DOHH2 (cell line): ENCODE results near the gene FAM210A.

Experiments used
- H3F3A ChIP-seq: fragments of 200-600 bp; sonication (generic), shearing (Covaris generic); 2 replicates; pipeline ENCODE4 v1.6.0; 2016; ENCODE audit warnings: antibody characterized with exemption, mild to moderate bottlenecking; ENCODE audit not compliant: control insufficient read depth, insufficient read depth
- H3K27ac ChIP-seq: fragments of 200-600 bp; sonication (generic); 2 replicates; pipeline ENCODE4 v1.5.1; 2014; ENCODE audit warnings: low read depth, mild to moderate bottlenecking, low read length, moderate library complexity
- H3K27me3 ChIP-seq: fragments of 200-600 bp; sonication (generic); 2 replicates; pipeline ENCODE4 v1.6.1; 2014; ENCODE audit warnings: mild to moderate bottlenecking, low read length, mixed read lengths; ENCODE audit not compliant: control insufficient read depth
- H3K36me3 ChIP-seq: fragments of 200-600 bp; sonication (generic); 2 replicates; pipeline ENCODE4 v1.6.1; 2014; ENCODE audit warnings: mild to moderate bottlenecking, low read length, moderate library complexity, mixed read lengths; ENCODE audit not compliant: control insufficient read depth
- H3K4me1 ChIP-seq: fragments of 200-600 bp; sonication (generic); 2 replicates; pipeline ENCODE4 v1.6.1; 2014; ENCODE audit warnings: mild to moderate bottlenecking, low read length, mixed read lengths; ENCODE audit not compliant: control insufficient read depth
- H3K4me2 ChIP-seq: fragments of 200-600 bp; sonication (generic); 2 replicates; pipeline ENCODE4 v1.6.0; 2014; ENCODE audit warnings: mild to moderate bottlenecking, low read length, moderate library complexity
- H3K4me3 ChIP-seq: fragments of 200-600 bp; sonication (generic); 2 replicates; pipeline ENCODE4 v1.5.1; 2014; ENCODE audit warnings: mild to moderate bottlenecking, low read length, mixed read lengths
- H3K79me2 ChIP-seq: fragments of 200-600 bp; sonication (generic); 2 replicates; pipeline ENCODE4 v1.6.1; 2014; ENCODE audit warnings: mild to moderate bottlenecking, low read length, mixed read lengths; ENCODE audit not compliant: control insufficient read depth
- H3K9me2 ChIP-seq: fragments of 200-600 bp; sonication (generic); replicated peaks from 2 replicates; pipeline ENCODE4 v1.6.1; 2014; ENCODE audit warnings: mild to moderate bottlenecking, low read length, mixed read lengths; ENCODE audit not compliant: control insufficient read depth
- H3K9me3 ChIP-seq: fragments of 200-600 bp; sonication (generic); 2 replicates; pipeline ENCODE4 v1.6.1; 2014; ENCODE audit warnings: antibody characterized with exemption, low read length, mixed read lengths; ENCODE audit not compliant: control insufficient read depth, insufficient read depth
- H4K20me1 ChIP-seq: fragments of 200-600 bp; sonication (generic); 2 replicates; pipeline ENCODE4 v1.6.0; 2014; ENCODE audit warnings: low read depth, mild to moderate bottlenecking, antibody characterized with exemption, low read length, moderate library complexity; ENCODE audit not compliant: control insufficient read depth, insufficient read depth
- CTCF ChIP-seq: fragments of 200-600 bp; sonication (generic); IDR thresholded peaks from one replicate; pipeline ENCODE4 v1.5.1; 2014; ENCODE audit warnings: antibody characterized with exemption, mild to moderate bottlenecking, low read depth, low read length; ENCODE audit not compliant: poor library complexity, severe bottlenecking
- EZH2phosphoT487 ChIP-seq: fragments of 200-600 bp; sonication (generic); IDR thresholded peaks from 2 replicates; pipeline ENCODE4 v1.6.1; 2017; ENCODE audit warnings: borderline replicate concordance, mild to moderate bottlenecking, antibody characterized with exemption, low read length, moderate library complexity, mixed read lengths

FAM210A gene

GRCh38 chr18:13657974-13658373 is 68.4 kb downstream of the FAM210A start:
- Histone ChIP-seq H3K4me2 (no peak overlapping the region), H3K4me1 (no peaks in the 10 kb centered on the region), H3K27ac (no peak overlapping the region), H3K36me3 (no peaks in the 10 kb centered on the region), H3K79me2 (no peaks in the 10 kb centered on the region), H4K20me1 (no peaks in the 10 kb centered on the region), H3F3A (0 out of 2 replicates have a peak, but pooled peaks cover 2% of the 10 kb centered on the region), H3K9me3 (no peaks in the 10 kb centered on the region), H3K27me3 (no peaks in the 10 kb centered on the region), H3K9me2 (no peaks in the 10 kb centered on the region), H3K4me3 (no peak overlapping the region)
- TF ChIP-seq EZH2phosphoT487: no peak

GRCh38 chr18:13653746-13654433 is 72.5 kb downstream of the FAM210A start:
- Histone ChIP-seq H3K4me1 (no peaks in the 10 kb centered on the region), H3K9me2 (no peaks in the 10 kb centered on the region)

GRCh38 chr18:13649397-13650390 is 76.7 kb downstream of the FAM210A start:
- TF ChIP-seq EZH2phosphoT487 (no peak), CTCF (no peak)
- Histone ChIP-seq H4K20me1 (no peaks in the 10 kb centered on the region), H3K4me3 (no peak overlapping the region), H3K4me1 (no peaks in the 10 kb centered on the region), H3K4me2 (no peak overlapping the region), H3K27ac (no peak overlapping the region), H3K9me2 (no peaks in the 10 kb centered on the region), H3K36me3 (peaks cover 15% of the 10 kb centered on the region), H3K9me3 (no peaks in the 10 kb centered on the region), H3F3A (no peaks in the 10 kb centered on the region), H3K27me3 (no peaks in the 10 kb centered on the region), H3K79me2 (no peaks in the 10 kb centered on the region)

More at GRCh38 chr18:13653746-13654433, 72.5 kb downstream of the FAM210A start:
- Histone ChIP-seq H3K4me2 (no peak overlapping the region), H3K4me3 (no peak overlapping the region), H3F3A (no peaks in the 10 kb centered on the region), H3K79me2 (no peaks in the 10 kb centered on the region), H3K9me3 (no peaks in the 10 kb centered on the region), H3K36me3 (no peaks in the 10 kb centered on the region), H3K27ac (no peak overlapping the region), H3K27me3 (no peaks in the 10 kb centered on the region), H4K20me1 (no peaks in the 10 kb centered on the region)
- TF ChIP-seq EZH2phosphoT487 (no peak), CTCF (no peak)

- Histone ChIP-seq H3K36me3 (peaks cover 16% of the 10 kb centered on the region), H3K79me2 (no peaks in the 10 kb centered on the region), H4K20me1 (no peaks in the 10 kb centered on the region), H3K27me3 (no peaks in the 10 kb centered on the region), H3F3A (no peaks in the 10 kb centered on the region), H3K4me1 (no peaks in the 10 kb centered on the region), H3K9me3 (no peaks in the 10 kb centered on the region), H3K4me2 (no peak overlapping the region), H3K4me3 (no peak overlapping the region), H3K27ac (no peak overlapping the region), H3K9me2 (no peaks in the 10 kb centered on the region)
- TF ChIP-seq EZH2phosphoT487 (no peak), CTCF (no peak)
These were observed 78.6 kb downstream of the FAM210A start for GRCh38 chr18:13647761-13648160.
